GF-D8 (cell line): ENCODE results near the gene TACR1.
"Not testable (repeated sequence)": the region's sequence is repeated elsewhere in the genome, so short reads cannot be mapped to it uniquely, and the experiment has no call there.

Experiments
- DNase-seq: peaks from one replicate; lab custom pipeline; 2025; lab: John Stamatoyannopoulos, UW

TACR1 gene

DNA sequence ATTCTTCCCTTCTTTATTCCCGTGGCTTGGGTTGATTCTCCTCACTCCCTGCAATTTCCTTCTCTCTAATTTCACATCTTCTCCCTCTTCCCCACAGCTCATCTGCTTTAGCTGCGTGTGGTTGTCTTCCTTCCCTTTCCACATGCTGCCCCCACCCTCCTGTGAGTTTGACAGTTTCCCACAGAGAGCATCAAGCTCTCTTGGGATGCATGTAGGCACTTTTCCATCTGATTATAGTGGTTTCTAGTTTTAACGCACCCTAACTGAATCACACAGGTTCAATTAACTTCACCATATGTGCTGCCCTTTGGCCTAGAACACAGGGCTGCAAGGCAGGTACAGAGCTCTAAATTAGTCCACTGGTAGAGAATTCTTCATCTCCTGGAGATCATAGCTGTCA lies 110.5 kb downstream of the TACR1 start:
- DNase-seq: no peak

DNA sequence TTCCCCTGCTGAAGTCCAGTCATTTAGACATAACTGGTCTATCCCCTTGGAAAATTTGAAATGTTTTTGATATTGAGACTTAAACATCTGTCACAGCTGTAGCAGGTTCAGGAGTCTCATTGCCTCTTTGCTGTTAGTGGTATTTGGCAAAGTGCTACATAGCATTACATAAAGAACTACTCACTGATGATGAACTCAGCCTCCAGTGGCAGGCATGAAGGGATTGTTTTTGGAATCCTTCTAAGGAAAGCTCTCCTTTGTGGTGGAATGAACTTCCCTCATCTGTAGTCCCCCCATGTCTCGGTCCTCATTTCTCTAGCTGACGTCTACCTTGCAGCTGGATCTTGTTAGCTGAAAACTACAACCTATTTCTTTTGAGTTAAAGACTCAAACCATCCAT lies 111.6 kb downstream of the TACR1 start:
- no peak for DNase-seq

DNA sequence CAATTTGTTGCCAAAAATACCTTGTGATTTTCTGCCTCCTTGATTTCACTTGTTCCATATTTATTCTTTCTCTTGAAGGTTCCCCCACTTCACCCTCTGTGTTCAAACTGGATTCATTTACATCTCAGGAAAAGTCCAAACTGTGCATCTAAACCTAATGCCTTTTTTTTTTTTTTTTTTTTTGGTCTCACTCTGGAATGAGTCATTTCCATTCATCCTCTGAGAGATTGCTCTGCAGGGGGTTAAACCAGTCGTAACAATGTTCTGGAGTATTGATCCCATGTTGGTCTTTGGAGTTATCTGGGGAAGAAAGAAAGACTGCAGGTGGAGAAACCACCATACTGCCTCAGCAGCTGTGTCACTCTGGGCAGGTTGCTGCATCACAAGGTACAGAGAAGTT lies 119.7 kb downstream of the TACR1 start:
- DNase-seq: no peak

DNA sequence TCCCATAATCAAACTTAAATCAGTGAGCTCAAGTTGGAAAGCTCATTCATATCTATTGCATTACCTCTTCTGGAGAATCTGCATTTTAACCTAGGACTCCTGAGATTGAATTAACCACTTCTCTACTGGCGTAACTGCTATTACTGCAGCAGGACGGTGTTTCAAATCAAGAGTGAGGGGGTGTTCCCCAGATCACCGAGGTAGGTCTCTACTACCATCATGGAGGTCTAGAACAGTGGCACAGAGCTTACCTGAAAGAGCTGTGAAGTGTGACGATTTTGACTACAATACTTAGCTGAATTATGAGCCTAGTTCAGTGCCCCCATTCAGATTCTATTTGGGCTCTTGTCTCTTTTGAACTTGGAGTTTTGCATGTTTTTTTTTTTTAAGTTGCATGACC lies 121.4 kb downstream of the TACR1 start:
- DNase-seq: no peak

DNA sequence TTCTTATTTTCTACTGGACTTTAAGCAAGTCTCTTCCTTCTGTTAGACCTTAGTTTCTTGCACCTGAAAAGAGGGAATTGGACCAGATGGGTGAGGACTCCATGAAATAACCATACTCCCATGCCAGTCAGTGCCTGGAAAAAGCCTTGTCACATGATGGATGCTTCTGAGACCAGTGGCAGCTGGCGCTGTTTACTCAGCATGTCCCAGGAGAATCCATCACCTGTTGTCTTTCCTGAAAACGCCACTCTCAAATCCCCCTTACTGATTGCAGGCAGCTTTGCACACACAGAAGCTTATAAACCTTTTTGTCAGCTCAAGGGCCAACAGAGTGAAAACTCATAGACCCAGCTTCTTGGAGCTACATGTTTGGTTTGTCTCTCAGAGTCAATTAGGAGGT lies 123.2 kb downstream of the TACR1 start:
- no peak for DNase-seq

DNA sequence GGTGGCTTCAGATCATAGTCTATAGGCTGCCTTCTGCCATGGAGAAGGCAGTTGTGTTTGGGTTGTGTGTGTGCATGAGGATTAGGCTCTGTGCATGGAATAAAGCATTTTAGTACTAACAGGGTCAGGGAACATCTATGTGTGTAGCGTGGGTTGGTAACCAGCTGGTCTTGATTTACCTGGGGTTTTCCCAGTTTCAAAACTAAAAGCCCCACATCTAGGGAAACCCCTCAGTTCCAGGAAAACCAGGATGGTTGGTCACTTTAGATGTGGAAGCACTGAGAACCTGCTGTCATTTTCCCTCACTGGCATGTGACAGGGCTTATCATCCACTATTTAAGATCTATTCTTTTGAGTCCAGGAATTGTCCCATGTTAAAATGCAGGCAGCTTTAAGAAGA lies 124.6 kb downstream of the TACR1 start:
- DNase-seq: no peak

DNA sequence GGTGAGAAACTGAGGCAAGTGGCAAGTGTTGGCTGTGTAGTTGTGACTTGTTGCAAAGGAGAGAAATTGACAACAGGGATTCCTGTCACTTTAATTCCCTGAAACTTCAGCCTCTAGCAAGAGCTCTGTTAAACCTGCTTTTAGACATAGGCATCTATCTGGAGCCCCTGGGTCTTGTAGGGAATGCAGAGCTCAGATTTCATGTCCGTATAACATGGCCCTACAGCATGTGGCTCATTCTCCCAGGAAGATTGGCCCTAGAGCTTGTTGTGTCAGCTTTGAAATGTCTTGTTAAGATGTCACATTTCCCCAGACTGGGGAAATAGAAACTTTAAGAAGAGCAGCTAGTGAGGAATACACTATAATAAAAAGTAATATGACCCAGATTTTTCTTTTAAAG lies 125.1 kb downstream of the TACR1 start:
- DNase-seq: no peak

DNA sequence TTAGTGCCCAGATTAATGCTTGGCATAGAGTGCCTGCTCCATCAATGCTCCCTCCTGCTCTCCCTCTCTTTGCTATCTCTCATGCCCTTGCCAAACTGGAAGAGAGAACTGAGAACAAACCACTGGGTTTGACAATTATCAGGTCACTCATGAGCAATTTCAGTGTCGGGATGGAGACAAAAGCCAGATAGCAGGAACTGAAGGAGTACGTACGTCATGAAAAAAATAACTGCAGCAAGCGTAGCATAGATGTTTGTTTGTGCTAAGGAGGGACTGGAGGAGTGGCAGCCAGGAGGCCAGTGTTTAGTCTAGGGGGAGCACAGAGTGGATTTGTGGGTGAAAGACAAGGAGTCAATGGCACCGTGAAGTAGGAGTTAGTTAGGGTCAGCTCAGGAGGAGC lies 127.6 kb downstream of the TACR1 start:
- DNase-seq: no peak

DNA sequence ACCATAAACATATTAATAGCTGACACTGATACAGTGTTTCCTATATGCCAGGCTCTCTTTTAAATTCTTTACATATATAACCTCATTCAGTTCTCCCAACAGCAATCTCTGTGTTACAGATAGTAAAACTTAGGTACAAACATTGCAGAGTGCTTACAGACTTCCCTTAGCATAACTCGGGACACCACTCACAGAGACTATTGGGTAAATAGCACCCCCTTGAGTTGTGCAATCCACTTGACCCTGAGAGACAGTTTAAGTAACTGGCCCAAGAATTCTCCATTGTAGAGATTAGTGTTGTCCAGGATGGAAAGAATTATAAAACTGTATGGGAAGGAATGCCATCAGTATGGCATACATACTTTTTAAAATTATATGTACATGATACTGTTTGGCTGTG lies 130.8 kb downstream of the TACR1 start:
- DNase-seq: no peak

DNA sequence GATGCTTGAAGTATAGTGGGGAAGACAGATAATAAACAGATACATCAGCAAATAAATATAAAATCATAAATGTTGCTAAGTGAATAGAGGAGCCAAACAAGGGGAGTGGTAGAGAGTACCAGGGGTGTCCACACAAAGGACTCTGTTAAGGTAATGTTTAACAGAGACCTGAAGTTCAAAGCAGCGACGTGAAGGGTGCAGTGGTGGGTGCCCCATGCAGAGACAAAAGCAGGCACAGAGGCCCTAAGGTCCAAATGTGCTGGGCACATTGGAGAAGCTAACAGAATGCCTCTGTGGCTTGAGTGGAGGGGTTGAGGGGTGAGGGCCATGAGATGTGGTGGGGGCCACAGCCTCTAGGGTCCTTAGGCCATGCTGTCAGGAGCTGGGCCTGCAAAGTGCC lies 131.8 kb downstream of the TACR1 start:
- DNase-seq: no peak

DNA sequence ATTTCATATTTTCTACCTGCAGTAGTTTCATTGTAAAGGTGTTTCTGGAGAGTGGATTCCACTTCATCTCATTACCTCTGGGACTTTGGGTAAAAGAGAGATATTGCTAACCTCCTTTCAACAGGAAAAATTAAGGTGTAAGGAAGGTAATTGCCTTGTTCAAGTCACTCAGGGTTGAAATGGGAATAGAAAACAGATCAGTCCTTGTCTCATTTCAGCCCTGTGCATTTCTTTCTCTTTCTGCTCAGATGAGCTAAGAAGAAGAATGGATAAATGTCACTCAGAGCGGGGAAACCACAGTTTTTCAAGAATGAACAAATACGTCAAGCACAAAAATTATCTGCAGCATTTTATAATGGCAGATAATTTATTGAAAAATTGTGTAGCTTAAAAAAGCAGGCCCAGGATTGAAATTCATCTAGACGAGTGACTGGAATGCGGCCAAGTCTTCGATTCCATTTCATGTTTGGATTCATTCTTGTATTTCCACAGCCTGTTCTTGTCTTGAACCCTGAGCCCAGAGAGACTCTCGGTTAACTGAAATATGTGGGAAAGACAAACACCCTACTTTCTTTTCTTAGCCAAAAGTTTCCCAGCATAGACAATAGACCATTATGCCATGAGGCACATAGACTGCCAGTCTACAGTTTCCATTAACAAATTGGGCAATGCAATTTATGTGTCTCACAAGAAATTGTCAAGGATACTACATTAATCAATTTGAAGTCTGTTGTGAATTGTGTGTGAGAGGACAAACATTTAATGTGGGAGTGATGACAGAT lies 133.0 kb downstream of the TACR1 start:
- no peak for DNase-seq

DNA sequence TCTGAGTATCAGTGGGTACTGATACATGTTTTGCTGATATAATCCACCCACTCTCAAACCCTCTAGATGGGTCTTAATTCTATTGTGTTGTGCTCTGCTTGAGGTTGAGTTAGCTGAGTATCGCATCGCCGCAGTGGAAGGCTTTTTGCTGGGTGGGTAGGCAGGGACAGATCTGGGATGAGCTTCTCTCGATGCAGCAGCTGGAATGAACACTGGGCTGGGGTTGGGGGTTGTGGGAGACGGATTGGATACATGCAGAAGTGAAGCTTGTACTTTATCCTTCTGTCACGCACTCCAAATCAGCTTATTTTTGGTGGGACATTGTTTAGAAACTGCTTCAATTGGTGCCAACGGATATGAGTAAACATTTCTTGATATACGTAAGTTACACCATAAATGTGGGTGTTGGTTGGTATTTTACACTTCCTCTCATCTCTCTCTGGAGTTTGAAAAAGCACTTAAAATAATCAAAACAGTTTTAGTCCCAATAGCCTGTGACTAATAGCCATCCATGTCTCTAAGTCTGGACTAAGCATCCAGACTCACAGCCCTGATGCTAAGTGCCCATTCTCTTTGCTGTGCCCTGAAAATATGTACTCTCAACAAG lies 133.8 kb downstream of the TACR1 start:
- no peak for DNase-seq

DNA sequence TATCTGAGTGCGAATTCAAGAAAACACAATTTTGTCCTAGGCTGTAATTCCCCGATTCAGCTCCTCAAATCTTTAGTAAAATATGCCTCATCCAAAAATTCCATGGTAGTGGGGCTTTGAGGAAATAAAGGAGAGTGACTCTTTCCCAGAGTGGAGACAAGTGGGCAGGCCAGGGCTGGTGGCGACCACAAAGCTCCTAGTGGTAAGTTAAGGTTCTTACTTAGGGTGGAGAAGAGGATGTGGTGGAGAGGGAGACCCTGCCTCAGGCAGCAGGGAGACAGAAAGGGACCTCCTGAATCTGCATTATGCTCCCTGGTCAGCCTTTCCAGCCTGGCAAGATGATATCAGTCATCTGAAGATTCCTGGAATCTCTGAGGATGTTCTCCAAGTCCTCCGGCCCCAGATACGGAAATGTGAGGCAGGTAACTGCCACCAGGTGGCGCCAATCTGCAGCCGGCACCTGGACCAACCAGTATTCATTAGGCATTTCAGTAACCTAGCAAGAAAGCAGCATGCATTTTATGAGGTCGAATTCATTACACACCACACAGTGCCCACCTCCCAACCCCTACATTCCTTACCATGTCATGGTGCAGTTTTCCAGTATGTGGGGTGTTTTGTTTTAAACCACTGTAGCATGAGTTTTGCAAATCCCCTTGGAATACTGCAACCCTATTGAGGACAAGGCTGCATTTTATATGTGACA lies 134.5 kb downstream of the TACR1 start:
- DNase-seq: no peak

DNA sequence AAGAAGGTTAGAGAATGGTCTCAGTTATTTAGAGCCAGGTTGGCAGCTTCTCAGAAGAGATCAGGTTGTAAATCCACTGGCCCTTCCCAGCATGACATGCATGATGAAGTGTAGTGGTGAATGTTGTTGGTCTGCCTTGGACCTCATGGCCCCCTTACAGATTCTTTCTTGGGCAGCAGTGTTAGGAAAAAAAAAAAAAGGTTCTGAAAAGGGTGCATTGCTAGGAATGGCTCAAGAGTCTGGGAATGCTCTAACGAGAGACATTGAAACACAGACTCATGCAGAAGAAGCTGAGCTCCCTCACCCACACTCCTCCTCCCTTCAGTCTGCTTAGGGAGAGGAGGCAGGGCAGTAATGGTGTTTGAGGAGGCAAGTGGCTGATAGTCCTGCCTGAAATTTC lies 135.4 kb downstream of the TACR1 start:
- DNase-seq: no peak

DNA sequence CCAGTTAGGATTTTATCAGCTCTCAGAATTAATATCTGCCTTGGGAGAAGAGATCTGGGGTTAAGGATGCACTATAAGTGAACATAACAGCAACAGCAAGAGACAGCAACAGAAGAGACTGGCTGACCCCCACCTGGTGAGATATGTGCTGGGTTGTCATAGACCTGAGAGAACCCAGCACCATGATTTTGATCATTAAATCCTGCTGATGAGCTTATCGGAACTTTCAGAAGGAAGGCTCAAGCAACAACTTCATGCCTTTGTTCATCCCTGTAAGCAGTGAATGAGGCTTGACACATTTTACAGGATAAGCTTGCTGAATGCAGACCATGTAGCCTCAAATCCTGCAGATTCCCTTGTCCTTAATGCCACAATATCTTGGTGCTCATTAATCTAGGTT lies 140.9 kb downstream of the TACR1 start:
- no peak for DNase-seq

DNA sequence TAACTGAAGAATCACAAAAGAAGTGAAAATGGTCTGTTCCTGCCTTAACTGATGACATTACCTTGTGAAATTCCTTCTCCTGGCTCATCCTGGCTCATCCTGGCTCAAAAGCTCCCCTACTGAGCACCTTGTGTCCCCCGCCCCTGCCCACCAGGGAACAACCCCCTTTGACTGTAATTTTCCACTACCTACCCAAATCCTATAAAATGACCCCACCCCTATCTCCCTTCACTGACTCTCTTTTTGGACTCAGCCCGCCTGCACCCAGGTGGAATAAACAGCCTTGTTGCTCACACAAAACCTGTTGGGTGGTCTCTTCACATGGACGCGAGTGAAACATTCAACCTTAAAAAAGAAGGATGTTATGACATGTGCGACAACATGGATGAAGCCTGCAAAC lies 142.2 kb downstream of the TACR1 start:
- DNase-seq: not testable (repeated sequence)

DNA sequence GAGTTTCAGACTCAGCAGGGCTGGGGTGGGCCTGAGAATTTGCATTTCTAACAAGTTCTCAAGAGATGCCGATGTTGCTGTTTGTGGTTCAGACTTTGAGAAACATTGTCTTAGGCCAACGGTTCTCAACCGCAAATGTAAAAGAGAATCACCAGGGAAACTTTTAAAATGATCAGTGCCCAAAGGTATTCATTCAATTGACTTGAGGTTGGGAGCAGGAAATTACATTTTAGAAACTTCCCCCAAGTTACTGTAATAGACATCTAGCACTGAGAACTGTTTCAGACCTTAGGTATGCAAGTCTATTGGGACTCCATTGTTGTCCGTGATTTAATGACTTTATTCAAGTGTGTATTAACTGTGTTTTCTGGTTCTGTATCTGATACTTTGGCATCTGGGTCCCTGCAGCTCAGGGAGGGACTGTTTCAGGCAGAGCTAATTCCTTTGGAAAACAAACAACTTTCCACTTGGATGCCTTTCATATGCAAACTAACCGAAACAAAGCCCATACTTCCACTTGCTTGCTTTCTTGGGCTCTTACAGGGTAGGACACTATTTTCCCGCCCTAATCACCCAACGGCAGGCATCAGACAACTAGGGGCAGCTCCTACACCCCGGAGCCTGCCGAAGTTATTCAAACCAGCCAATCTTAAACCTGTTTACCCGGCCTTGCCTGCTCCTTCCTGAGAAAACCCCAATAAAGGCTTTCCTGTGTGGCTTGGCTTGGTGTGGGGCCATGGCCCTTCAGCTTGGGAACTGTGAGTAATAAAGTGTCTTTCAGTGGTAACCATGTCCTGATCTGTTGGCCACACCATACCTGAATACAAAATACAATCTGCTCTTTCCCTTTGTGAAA lies 143.3 kb downstream of the TACR1 start:
- DNase-seq: no peak

DNA sequence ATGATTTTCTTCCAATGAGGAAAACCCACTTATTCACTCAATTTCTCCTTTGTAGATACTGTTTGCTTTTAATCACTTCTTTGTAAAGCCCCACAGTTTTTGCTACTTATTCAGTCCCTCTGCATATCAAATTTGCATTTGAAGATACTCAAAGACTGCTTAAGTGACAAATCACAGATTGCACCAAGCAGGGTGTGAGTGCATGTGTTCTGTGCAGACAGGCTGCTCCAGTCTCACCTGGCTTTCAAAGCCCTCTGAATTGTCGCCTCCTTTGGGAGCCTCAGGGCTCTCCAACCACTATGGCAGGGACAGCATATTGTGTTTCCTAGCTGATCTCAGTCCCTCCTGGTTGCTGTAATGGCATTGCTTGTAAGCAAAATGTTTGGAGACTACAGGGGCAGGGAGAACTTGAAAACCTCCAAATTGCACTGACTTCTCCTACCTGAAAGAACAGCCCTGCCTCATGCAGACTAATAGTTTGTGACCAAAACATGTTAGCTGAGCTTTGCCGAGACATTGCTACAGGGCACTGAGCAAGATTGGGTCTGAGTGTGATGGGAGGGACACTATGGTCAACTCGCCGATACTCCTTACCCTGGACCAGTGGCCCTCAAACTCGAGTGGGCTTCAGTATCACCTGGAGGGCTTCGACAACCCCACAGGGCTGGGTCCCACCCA lies 144.0 kb downstream of the TACR1 start:
- DNase-seq: no peak

DNA sequence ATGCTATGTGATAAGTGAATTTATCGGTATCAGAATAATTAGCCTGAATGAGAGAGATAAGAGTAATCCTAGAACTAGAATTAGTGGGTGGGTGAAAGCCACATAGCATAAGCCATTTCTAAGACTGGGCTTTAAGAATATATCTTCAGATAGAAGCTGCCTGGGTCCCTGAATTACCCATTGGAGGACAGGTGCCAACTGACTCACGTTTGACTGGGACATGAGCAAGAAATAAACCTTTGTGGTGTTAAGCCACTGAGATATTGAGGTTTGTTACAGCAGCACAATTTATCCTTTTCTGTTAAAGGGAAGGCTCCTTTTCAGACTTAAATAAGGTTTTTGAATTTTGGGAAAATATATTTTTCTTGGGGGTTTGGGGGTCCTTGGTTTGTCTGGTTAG lies 145.0 kb downstream of the TACR1 start:
- no peak for DNase-seq

DNA sequence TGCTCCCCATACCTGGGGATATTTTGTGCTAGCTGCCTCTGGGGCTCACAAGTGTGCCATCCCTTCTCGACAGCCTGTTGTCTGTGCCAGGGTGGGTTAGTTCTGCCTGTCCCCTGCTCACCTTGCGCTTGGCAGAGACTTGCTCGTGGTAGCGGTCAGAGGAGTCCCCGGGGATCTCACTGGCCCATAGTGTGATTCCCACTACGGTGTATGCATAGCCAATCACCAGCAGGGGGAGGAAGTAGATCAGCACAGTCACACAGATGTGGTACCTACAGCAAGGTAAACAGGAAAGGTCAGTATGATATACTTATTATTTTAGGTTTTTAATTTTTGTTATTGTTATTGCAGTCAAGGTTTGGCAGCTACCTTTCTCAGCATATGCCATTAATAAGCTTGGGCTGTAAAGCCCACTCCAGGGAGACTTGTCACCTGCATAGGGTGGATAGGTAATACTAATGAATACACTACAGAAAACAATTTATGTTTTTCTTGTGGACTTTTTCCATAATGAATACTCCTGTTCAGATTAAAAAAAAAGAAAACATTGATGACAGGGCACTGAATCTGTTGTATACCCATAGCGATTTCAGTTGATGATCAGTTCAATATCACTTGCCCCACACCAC lies 145.7 kb downstream of the TACR1 start:
- DNase-seq: no peak

DNA sequence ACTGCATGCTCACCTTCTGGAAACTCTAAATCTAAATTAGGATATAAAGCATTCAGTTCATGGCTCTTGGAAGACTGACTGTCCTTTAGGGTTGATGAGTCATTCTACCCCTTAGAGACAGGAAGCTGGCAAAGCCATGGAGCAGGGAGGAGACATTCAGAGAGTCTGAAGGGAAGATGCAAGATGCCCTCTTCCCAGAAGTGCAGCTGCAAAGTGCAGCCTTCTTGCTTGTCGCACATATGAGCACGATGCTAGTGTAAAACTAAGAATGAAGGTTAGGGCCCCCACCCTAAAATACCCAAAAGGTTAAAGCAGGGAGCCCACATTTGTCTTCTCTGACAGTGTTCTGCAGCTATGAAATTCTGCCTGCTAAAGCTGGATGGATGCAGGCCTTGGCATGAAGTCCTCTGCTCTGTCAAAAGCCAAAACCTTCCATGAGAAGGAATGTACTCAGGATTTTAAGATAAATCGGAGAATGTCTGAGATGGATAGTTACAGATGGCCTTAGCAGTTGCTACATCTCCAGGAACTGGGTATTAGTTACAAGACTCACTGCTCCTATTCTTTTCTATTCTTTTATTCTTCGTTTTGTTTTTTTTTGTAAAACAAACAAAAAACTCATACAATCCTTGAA lies 151.2 kb downstream of the TACR1 start:
- DNase-seq: no peak
